ENCODE measurements around the gene CYSTM1. TPM values are rescaled to one million over a fixed set of nuclear protein-coding genes. Genes with fewer than 3 reads are reported as not detected.

CYSTM1 gene
- total RNA-seq, 2 donors from 2014 or later, result 64.9 to 89.5 TPM

- Histone ChIP-seq H3K27ac (peak overlapping the region in 1 of 2 donors; percentile 33), H3K4me3 (no peak overlapping the region), H3K27me3 (replicated peaks; ENCODE audit: insufficient read depth) (no peaks in the 10 kb centered on the region), H3K4me1 (ENCODE audit: control insufficient read depth in 1 of 2, low read depth in 2 of 2) (peaks cover 12 to 30% of the 10 kb centered on the region in 2 donors), H3K9me3 (no peaks in the 10 kb centered on the region), H3K36me3 (peaks cover 3% of the 10 kb centered on the region)
- DNase-seq (ENCODE audit: low spot score), result peak; percentile 73
- no peak for TF ChIP-seq CTCF (IDR thresholded peaks at IDR 0.05)
- no peak for ATAC-seq (ENCODE audit: insufficient number of reproducible peaks, low FRiP score, low read depth)
Observed at GRCh38 chr5:140240987-140241706, 66.2 kb downstream of the CYSTM1 start.

- no peak for ATAC-seq (ENCODE audit: insufficient number of reproducible peaks, low FRiP score, low read depth)
- Histone ChIP-seq H3K9me3 (no peaks in the 10 kb centered on the region), H3K27ac (peak overlapping the region in 1 of 2 donors; percentile 33), H3K27me3 (replicated peaks; ENCODE audit: insufficient read depth) (no peaks in the 10 kb centered on the region), H3K36me3 (peaks cover 3% of the 10 kb centered on the region), H3K4me1 (ENCODE audit: control insufficient read depth in 1 of 2, low read depth in 2 of 2) (peaks cover 16 to 39% of the 10 kb centered on the region in 2 donors), H3K4me3 (no peak overlapping the region)
- DNase-seq (ENCODE audit: low spot score), result no peak
- no peak for TF ChIP-seq CTCF (IDR thresholded peaks at IDR 0.05)
Observed at GRCh38 chr5:140242099-140242498, 67.1 kb downstream of the CYSTM1 start.

GRCh38 chr5:140242890-140243585 is 68.0 kb downstream of the CYSTM1 start:
- peaks cover 16 to 39% of the 10 kb centered on the region in 2 donors for H3K4me1 ChIP-seq (ENCODE audit: control insufficient read depth in 1 of 2, low read depth in 2 of 2)

GRCh38 chr5:140243706-140244250 is 68.8 kb downstream of the CYSTM1 start:
- H3K4me1 ChIP-seq (ENCODE audit: control insufficient read depth in 1 of 2, low read depth in 2 of 2), result peaks cover 16 to 39% of the 10 kb centered on the region in 2 donors
- no peaks in the 10 kb centered on the region for H3K27me3 ChIP-seq (replicated peaks; ENCODE audit: insufficient read depth)
- no peak overlapping the region for H3K27ac ChIP-seq
- DNase-seq (ENCODE audit: low spot score), result no peak
- H3K9me3 ChIP-seq, result no peaks in the 10 kb centered on the region
- TF ChIP-seq CTCF (IDR thresholded peaks at IDR 0.05), result no peak
- no peak overlapping the region for H3K4me3 ChIP-seq
- H3K36me3 ChIP-seq, result peaks cover 3% of the 10 kb centered on the region
- no peak for ATAC-seq (ENCODE audit: insufficient number of reproducible peaks, low FRiP score, low read depth)

More at GRCh38 chr5:140242890-140243585, 68.0 kb downstream of the CYSTM1 start:
- DNase-seq (ENCODE audit: low spot score) (no peak), ATAC-seq (ENCODE audit: insufficient number of reproducible peaks, low FRiP score, low read depth) (no peak)
- Histone ChIP-seq H3K4me3 (no peak overlapping the region), H3K27ac (no peak overlapping the region), H3K9me3 (no peaks in the 10 kb centered on the region), H3K27me3 (replicated peaks; ENCODE audit: insufficient read depth) (no peaks in the 10 kb centered on the region), H3K36me3 (peaks cover 3% of the 10 kb centered on the region)
- no peak for TF ChIP-seq CTCF (IDR thresholded peaks at IDR 0.05)

GRCh38 chr5:140244525-140245025 is 69.6 kb downstream of the CYSTM1 start:
- peak; percentile 91 for TF ChIP-seq CTCF (IDR thresholded peaks at IDR 0.05)
- ATAC-seq (ENCODE audit: insufficient number of reproducible peaks, low FRiP score, low read depth) (no peak), DNase-seq (ENCODE audit: low spot score) (peak; percentile 68)
- Histone ChIP-seq H3K36me3 (peaks cover 6% of the 10 kb centered on the region), H3K9me3 (no peaks in the 10 kb centered on the region), H3K4me1 (ENCODE audit: control insufficient read depth in 1 of 2, low read depth in 2 of 2) (peaks cover 16 to 39% of the 10 kb centered on the region in 2 donors), H3K4me3 (no peak overlapping the region), H3K27ac (no peak overlapping the region), H3K27me3 (replicated peaks; ENCODE audit: insufficient read depth) (no peaks in the 10 kb centered on the region)
